Tibial nerve (tissue), 4 donors: ENCODE results near the gene EXOC4. TPM values are rescaled to one million over a fixed set of nuclear protein-coding genes. Genes with fewer than 3 reads are reported as not detected.

Experiments
- DNase-seq, 2 donors: peaks; one replicate each; pipeline ENCODE4 v3.0.0-alpha.2; 2019; ENCODE audit warnings: low spot score in 2 of 2
- H3K27ac ChIP-seq, 4 donors: fragments of 200-600 bp; sonication (generic) in 3 of 4; one replicate each; pipeline ENCODE4 v1.5.1; 2017 to 2019; ENCODE audit warnings: mild to moderate bottlenecking in 1 of 4
- H3K27me3 ChIP-seq, 2 donors: fragments of 200-600 bp; sonication (generic) in 1 of 2; one replicate each; pipeline versions ENCODE4 v1.5.1 to v1.6.0; 2017 to 2019
- H3K36me3 ChIP-seq, 3 donors: fragments of 200-600 bp; sonication (generic); one replicate each; pipeline ENCODE4 v1.5.1; 2018 to 2019
- H3K4me1 ChIP-seq, 4 donors: fragments of 200-600 bp; sonication (generic) in 3 of 4; one replicate each; pipeline ENCODE4 v1.5.1; 2017 to 2019
- H3K4me3 ChIP-seq, 4 donors: fragments of 200-600 bp; sonication (generic) in 3 of 4; one replicate each; pipeline ENCODE4 v1.5.1; 2017 to 2019; ENCODE audit warnings: mild to moderate bottlenecking in 1 of 4, moderate library complexity in 1 of 4
- H3K9me3 ChIP-seq, 4 donors: fragments of 200-600 bp; sonication (generic) in 3 of 4; one replicate each; pipeline ENCODE4 v1.5.1; 2017 to 2019
- CTCF ChIP-seq, 5 experiments: fragments of 200-600 bp in 3 of 5; fragments of 450-650 bp in 2 of 5; sonication (generic) in 3 of 5; IDR thresholded peaks; one replicate each; pipeline ENCODE4 v1.5.1; 2016 to 2019; ENCODE audit warnings: antibody characterized with exemption in 5 of 5, mild to moderate bottlenecking in 3 of 5, moderate library complexity in 2 of 5
- EP300 ChIP-seq, 2 donors: sonication (generic); formaldehyde crosslinking; IDR thresholded peaks; one replicate each; pipeline ENCODE4 v1.6.1; 2017; ENCODE audit warnings: antibody characterized with exemption in 2 of 2, mild to moderate bottlenecking in 1 of 2
- POLR2A ChIP-seq, 2 donors: fragments of 450-650 bp; IDR thresholded peaks; one replicate each; pipeline ENCODE4 v1.6.1; 2017; ENCODE audit warnings: antibody characterized with exemption in 2 of 2, mild to moderate bottlenecking in 2 of 2, moderate library complexity in 2 of 2
- WGBS, 2 donors: methylation state at CpG; one replicate each; pipeline ENCODE4 v1.1.5; 2018; 5-methylcytosine and 5-hydroxymethylcytosine counted together
- total RNA-seq, 4 donors: library from RNA; depleted of rRNA; stranded (reverse); fragments of >200 nt; gene quantifications; one replicate each; pipeline ENCODE4 v1.1.0, GENCODE V29; 2016

The EXOC4 gene
- total RNA-seq, 4 donors from 2014 or later: 70.0 to 104 (median 85.8) TPM

- H3K4me3 ChIP-seq: no peak overlapping the region
- TF ChIP-seq CTCF (IDR thresholded peaks at IDR 0.05) (no peak), EP300 (IDR thresholded peaks at IDR 0.05) (no peak), POLR2A (IDR thresholded peaks at IDR 0.05) (no peak)
- H3K36me3 ChIP-seq: peaks cover 0 to 14% (median 0%) of the 10 kb centered on the region in 3 donors
Observed at GRCh38 chr7:133361806-133362205, 108.9 kb downstream of the EXOC4 start.

GRCh38 chr7:133364959-133365690 lies 112.2 kb downstream of the EXOC4 start:
- Histone ChIP-seq H3K27me3 (no peaks in the 10 kb centered on the region), H3K4me1 (peaks cover 0 to 37% (median 13%) of the 10 kb centered on the region in 4 donors), H3K36me3 (peaks cover 0 to 12% (median 0%) of the 10 kb centered on the region in 3 donors), H3K27ac (no peak overlapping the region), H3K9me3 (no peaks in the 10 kb centered on the region), H3K4me3 (no peak overlapping the region)
- no peak for DNase-seq
- 50 to 52% methylated on average over 4 of the region's 4 CpGs for WGBS, 2 donors
- TF ChIP-seq CTCF (IDR thresholded peaks at IDR 0.05) (no peak), POLR2A (IDR thresholded peaks at IDR 0.05) (no peak), EP300 (IDR thresholded peaks at IDR 0.05) (no peak)

More at GRCh38 chr7:133361806-133362205, 108.9 kb downstream of the EXOC4 start:
- no peaks in the 10 kb centered on the region for H3K9me3 ChIP-seq
- no peaks in the 10 kb centered on the region for H3K27me3 ChIP-seq
- peaks cover 0 to 28% (median 13%) of the 10 kb centered on the region in 4 donors for H3K4me1 ChIP-seq
- no peak for DNase-seq
- H3K27ac ChIP-seq: no peak overlapping the region

GRCh38 chr7:133365917-133366316 lies 113.0 kb downstream of the EXOC4 start:
- Histone ChIP-seq H3K4me1 (peaks cover 0 to 37% (median 13%) of the 10 kb centered on the region in 4 donors), H3K9me3 (no peaks in the 10 kb centered on the region), H3K36me3 (peaks cover 0 to 10% (median 0%) of the 10 kb centered on the region in 3 donors), H3K27ac (no peak overlapping the region), H3K4me3 (no peak overlapping the region), H3K27me3 (no peaks in the 10 kb centered on the region)
- 66 to 78% methylated on average over 3 of the region's 3 CpGs for WGBS, 2 donors
- TF ChIP-seq CTCF (IDR thresholded peaks at IDR 0.05) (no peak), POLR2A (IDR thresholded peaks at IDR 0.05) (no peak), EP300 (IDR thresholded peaks at IDR 0.05) (no peak)
- no peak for DNase-seq

GRCh38 chr7:133367561-133367960 lies 114.7 kb downstream of the EXOC4 start:
- no peak overlapping the region for H3K4me3 ChIP-seq
- H3K4me1 ChIP-seq: peaks cover 0 to 37% (median 13%) of the 10 kb centered on the region in 4 donors
- DNase-seq: no peak
- H3K27ac ChIP-seq: no peak overlapping the region
- no peak for TF ChIP-seq EP300 (IDR thresholded peaks at IDR 0.05)
- H3K36me3 ChIP-seq: no peaks in the 10 kb centered on the region
- 79 to 84% methylated on average over 3 of the region's 3 CpGs for WGBS, 2 donors
- no peaks in the 10 kb centered on the region for H3K9me3 ChIP-seq
- H3K27me3 ChIP-seq: no peaks in the 10 kb centered on the region

- Histone ChIP-seq H3K9me3 (no peaks in the 10 kb centered on the region), H3K27ac (peak overlapping the region in 1 of 4 donors; percentile 5), H3K36me3 (no peaks in the 10 kb centered on the region), H3K27me3 (no peaks in the 10 kb centered on the region), H3K4me1 (peaks cover 0 to 37% (median 13%) of the 10 kb centered on the region in 4 donors), H3K4me3 (no peak overlapping the region)
- 49 to 60% methylated on average over 3 of the region's 3 CpGs for WGBS, 2 donors
- no peak for DNase-seq
- no peak for TF ChIP-seq POLR2A (IDR thresholded peaks at IDR 0.05)
- TF ChIP-seq CTCF (IDR thresholded peaks at IDR 0.05): no peak
- TF ChIP-seq EP300 (IDR thresholded peaks at IDR 0.05): no peak
Observed at GRCh38 chr7:133369130-133369529, 116.3 kb downstream of the EXOC4 start.
